Stimulated activated CD8-positive, alpha-beta memory T cell treated with anti-CD3 and anti-CD28 coated beads, Interleukin-4, amount 100 ng/mL, for 48 hours (primary cell): ENCODE measurements around the gene HSP90AB1.
"Not testable (repeated sequence)": the region's sequence is repeated elsewhere in the genome, so short reads cannot be mapped to it uniquely, and the experiment has no call there.

Source experiments
- DNase-seq: peaks from one replicate; pipeline ENCODE4 v3.0.0-alpha.2; 2020

The HSP90AB1 gene

GRCh38 chr6:44222486-44223318, 24.2 kb upstream of the HSP90AB1 start:
- peak; percentile 43 for DNase-seq

GRCh38 chr6:44223319-44224028, 23.4 kb upstream of the HSP90AB1 start, which contains the start of gene SLC29A1:
TSS of gene SLC29A1 (plus strand) at chr6:44223595. CDS start at chr6:44227314, 3,719 bp downstream.
- DNase-seq, result peak; percentile 91

GRCh38 chr6:44224029-44224964, 22.6 kb upstream of the HSP90AB1 start:
- DNase-seq, result no peak

- DNase-seq, result no peak
These were observed 22.0 kb upstream of the HSP90AB1 start for GRCh38 chr6:44224965-44225305.

- DNase-seq, result no peak
These were observed 21.1 kb upstream of the HSP90AB1 start for GRCh38 chr6:44225579-44226325.

- no peak for DNase-seq
These were observed 20.3 kb upstream of the HSP90AB1 start for GRCh38 chr6:44226368-44227147.

- no peak for DNase-seq
These were observed 19.6 kb upstream of the HSP90AB1 start for GRCh38 chr6:44227148-44227793.

GRCh38 chr6:44228031-44228430, 18.9 kb upstream of the HSP90AB1 start:
- no peak for DNase-seq

GRCh38 chr6:44228433-44228832, 18.5 kb upstream of the HSP90AB1 start:
- no peak for DNase-seq

- DNase-seq, result no peak
These were observed 18.1 kb upstream of the HSP90AB1 start for GRCh38 chr6:44228836-44229235.

GRCh38 chr6:44229376-44230033, 17.4 kb upstream of the HSP90AB1 start:
- DNase-seq, result no peak

GRCh38 chr6:44230034-44230675, 16.7 kb upstream of the HSP90AB1 start:
- no peak for DNase-seq

- DNase-seq, result not testable (repeated sequence)
These were observed 15.5 kb upstream of the HSP90AB1 start for GRCh38 chr6:44231426-44231825.

- DNase-seq, result no peak
These were observed 14.0 kb upstream of the HSP90AB1 start for GRCh38 chr6:44232676-44233566.

- DNase-seq, result no peak
These were observed 13.3 kb upstream of the HSP90AB1 start for GRCh38 chr6:44233567-44234100.

GRCh38 chr6:44234101-44235025, 12.5 kb upstream of the HSP90AB1 start:
- DNase-seq, result no peak

GRCh38 chr6:44235269-44235668, 11.6 kb upstream of the HSP90AB1 start:
- no peak for DNase-seq
